ENCODE results near the gene C2orf15. TPM values are rescaled to one million over a fixed set of nuclear protein-coding genes. Genes with fewer than 3 reads are reported as not detected.

C2orf15 gene
- polyA plus RNA-seq (2013, experiment 1 of 2) = 1.8 TPM
- polyA plus RNA-seq (2013, experiment 2 of 2) = 1.6 TPM

GRCh38 chr2:99141110-99142108 lies at the start of gene C2orf15:
Gene C2orf15 (plus strand): TSS chr2:99141707. CDS start chr2:99150559, 8,852 bp downstream.
- Histone ChIP-seq H3K79me2 (ENCODE audit: control insufficient read depth, insufficient read depth, low read length) (no peaks in the 10 kb centered on the region), H2AK5ac (ENCODE audit: low read length) (no peak within 1 kb of the TSS), H2BK120ac (ENCODE audit: low read depth, low read length) (no peak within 1 kb of the TSS), H3K4me2 (ENCODE audit: low read length) (peak within 1 kb of the TSS; percentile 66), H3K9ac (ENCODE audit: low read length) (peak within 1 kb of the TSS; percentile 78), H3K4ac (ENCODE audit: low read depth, low read length) (no peak within 1 kb of the TSS), H3K36me3 (ENCODE audit: control insufficient read depth, insufficient read depth, low read length) (no peaks in the 10 kb centered on the region), H3K4me3 (ENCODE audit: low read length) (peak within 1 kb of the TSS; percentile 70), H2BK15ac (replicated peaks; ENCODE audit: low read depth) (no peak within 1 kb of the TSS), H3K27me3 (ENCODE audit: insufficient read depth, low read length, poor library complexity) (no peaks in the 10 kb centered on the region), H2BK5ac (ENCODE audit: low read length) (no peak within 1 kb of the TSS), H3K27ac (ENCODE audit: low read depth, low read length) (peak within 1 kb of the TSS; percentile 45), H3K79me1 (ENCODE audit: low read length) (no peaks in the 10 kb centered on the region), H3K4me1 (ENCODE audit: control insufficient read depth, low read depth, low read length) (no peaks in the 10 kb centered on the region), H3K23ac (ENCODE audit: low read length) (no peak within 1 kb of the TSS), H3K56ac (ENCODE audit: low read length) (peak within 1 kb of the TSS; percentile 90), H4K8ac (ENCODE audit: low read depth, low read length) (no peak within 1 kb of the TSS), H4K5ac (ENCODE audit: low read length) (no peak within 1 kb of the TSS), H3K18ac (ENCODE audit: low read length) (no peak within 1 kb of the TSS)
- WGBS (ENCODE audit: extremely low coverage, insufficient coverage, low lambda C conversion rate) = no CpG with 5 or more reads among the region's 84 CpGs
- peak; percentile 96 for DNase-seq

- H3K4me3 ChIP-seq (ENCODE audit: low read length) = no peak overlapping the region
- H2BK5ac ChIP-seq (ENCODE audit: low read length) = no peak overlapping the region
- H3K79me2 ChIP-seq (ENCODE audit: control insufficient read depth, insufficient read depth, low read length) = no peaks in the 10 kb centered on the region
- H2AK5ac ChIP-seq (ENCODE audit: low read length) = no peak overlapping the region
- H3K18ac ChIP-seq (ENCODE audit: low read length) = no peak overlapping the region
- H3K4ac ChIP-seq (ENCODE audit: low read depth, low read length) = no peak overlapping the region
- no peak overlapping the region for H4K8ac ChIP-seq (ENCODE audit: low read depth, low read length)
- H3K79me1 ChIP-seq (ENCODE audit: low read length) = no peaks in the 10 kb centered on the region
- H3K27me3 ChIP-seq (ENCODE audit: insufficient read depth, low read length, poor library complexity) = no peaks in the 10 kb centered on the region
- no peak overlapping the region for H3K56ac ChIP-seq (ENCODE audit: low read length)
- DNase-seq = no peak
- H3K4me2 ChIP-seq (ENCODE audit: low read length) = no peak overlapping the region
- no peaks in the 10 kb centered on the region for H3K36me3 ChIP-seq (ENCODE audit: control insufficient read depth, insufficient read depth, low read length)
- WGBS (ENCODE audit: extremely low coverage, insufficient coverage, low lambda C conversion rate) = no CpG with 5 or more reads among the region's 1 CpG
- H3K23ac ChIP-seq (ENCODE audit: low read length) = no peak overlapping the region
- H2BK120ac ChIP-seq (ENCODE audit: low read depth, low read length) = no peak overlapping the region
- no peak overlapping the region for H3K27ac ChIP-seq (ENCODE audit: low read depth, low read length)
- H4K5ac ChIP-seq (ENCODE audit: low read length) = no peak overlapping the region
- H2BK15ac ChIP-seq (replicated peaks; ENCODE audit: low read depth) = no peak overlapping the region
- no peaks in the 10 kb centered on the region for H3K4me1 ChIP-seq (ENCODE audit: control insufficient read depth, low read depth, low read length)
- H3K9ac ChIP-seq (ENCODE audit: low read length) = no peak overlapping the region
Observed at GRCh38 chr2:99096728-99097127, 44.8 kb upstream of the C2orf15 start.

GRCh38 chr2:99101697-99102096 lies 39.8 kb upstream of the C2orf15 start:
- Histone ChIP-seq H3K4me2 (ENCODE audit: low read length) (no peak overlapping the region), H3K23ac (ENCODE audit: low read length) (no peak overlapping the region), H3K79me2 (ENCODE audit: control insufficient read depth, insufficient read depth, low read length) (no peaks in the 10 kb centered on the region), H2BK15ac (replicated peaks; ENCODE audit: low read depth) (no peak overlapping the region), H2BK5ac (ENCODE audit: low read length) (no peak overlapping the region), H3K56ac (ENCODE audit: low read length) (no peak overlapping the region), H3K36me3 (ENCODE audit: control insufficient read depth, insufficient read depth, low read length) (no peaks in the 10 kb centered on the region), H3K79me1 (ENCODE audit: low read length) (no peaks in the 10 kb centered on the region), H2AK5ac (ENCODE audit: low read length) (no peak overlapping the region), H3K4me3 (ENCODE audit: low read length) (no peak overlapping the region), H3K4ac (ENCODE audit: low read depth, low read length) (no peak overlapping the region), H4K8ac (ENCODE audit: low read depth, low read length) (no peak overlapping the region), H3K27ac (ENCODE audit: low read depth, low read length) (no peak overlapping the region), H2BK120ac (ENCODE audit: low read depth, low read length) (no peak overlapping the region), H3K9ac (ENCODE audit: low read length) (no peak overlapping the region), H3K27me3 (ENCODE audit: insufficient read depth, low read length, poor library complexity) (no peaks in the 10 kb centered on the region), H4K5ac (ENCODE audit: low read length) (no peak overlapping the region), H3K18ac (ENCODE audit: low read length) (no peak overlapping the region), H3K4me1 (ENCODE audit: control insufficient read depth, low read depth, low read length) (no peaks in the 10 kb centered on the region)
- no CpG with 5 or more reads among the region's 3 CpGs for WGBS (ENCODE audit: extremely low coverage, insufficient coverage, low lambda C conversion rate)
- no peak for DNase-seq

GRCh38 chr2:99104006-99104405 lies 37.5 kb upstream of the C2orf15 start:
- Histone ChIP-seq H3K23ac (ENCODE audit: low read length) (no peak overlapping the region), H3K4me2 (ENCODE audit: low read length) (no peak overlapping the region), H4K5ac (ENCODE audit: low read length) (no peak overlapping the region), H3K79me1 (ENCODE audit: low read length) (no peaks in the 10 kb centered on the region), H2AK5ac (ENCODE audit: low read length) (no peak overlapping the region), H3K56ac (ENCODE audit: low read length) (no peak overlapping the region), H3K79me2 (ENCODE audit: control insufficient read depth, insufficient read depth, low read length) (no peaks in the 10 kb centered on the region), H3K27ac (ENCODE audit: low read depth, low read length) (no peak overlapping the region), H3K9ac (ENCODE audit: low read length) (no peak overlapping the region), H4K8ac (ENCODE audit: low read depth, low read length) (no peak overlapping the region), H2BK120ac (ENCODE audit: low read depth, low read length) (no peak overlapping the region), H3K18ac (ENCODE audit: low read length) (no peak overlapping the region), H3K4me1 (ENCODE audit: control insufficient read depth, low read depth, low read length) (no peaks in the 10 kb centered on the region), H3K27me3 (ENCODE audit: insufficient read depth, low read length, poor library complexity) (no peaks in the 10 kb centered on the region), H3K4ac (ENCODE audit: low read depth, low read length) (no peak overlapping the region), H3K4me3 (ENCODE audit: low read length) (no peak overlapping the region), H2BK5ac (ENCODE audit: low read length) (no peak overlapping the region), H3K36me3 (ENCODE audit: control insufficient read depth, insufficient read depth, low read length) (no peaks in the 10 kb centered on the region), H2BK15ac (replicated peaks; ENCODE audit: low read depth) (no peak overlapping the region)
- WGBS (ENCODE audit: extremely low coverage, insufficient coverage, low lambda C conversion rate) = no CpG with 5 or more reads among the region's 2 CpGs
- no peak for DNase-seq

DNA sequence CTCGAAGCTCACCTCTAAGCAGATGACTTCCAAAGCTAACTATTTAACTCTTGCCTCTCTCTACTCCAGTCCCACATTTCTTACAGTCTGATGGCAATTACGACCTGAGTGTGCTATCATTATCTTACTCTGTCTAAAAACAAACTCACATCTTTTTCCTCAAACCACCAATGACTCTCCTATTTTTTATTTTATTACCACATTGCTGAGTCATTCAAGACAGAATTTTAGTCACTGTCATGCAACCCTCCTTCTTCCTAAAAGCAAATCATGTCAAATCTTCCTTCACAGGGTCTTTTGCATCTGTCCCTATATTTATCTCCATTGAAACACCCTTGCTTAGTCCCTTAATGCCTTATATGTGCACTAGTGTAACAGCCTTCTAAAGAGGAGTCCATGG lies 34.6 kb upstream of the C2orf15 start:
- no peaks in the 10 kb centered on the region for H3K36me3 ChIP-seq (ENCODE audit: control insufficient read depth, insufficient read depth, low read length)
- H3K4me2 ChIP-seq (ENCODE audit: low read length) = no peak overlapping the region
- no peak overlapping the region for H2AK5ac ChIP-seq (ENCODE audit: low read length)
- no peak overlapping the region for H3K27ac ChIP-seq (ENCODE audit: low read depth, low read length)
- no peak overlapping the region for H3K18ac ChIP-seq (ENCODE audit: low read length)
- no peak overlapping the region for H2BK15ac ChIP-seq (replicated peaks; ENCODE audit: low read depth)
- H3K9ac ChIP-seq (ENCODE audit: low read length) = no peak overlapping the region
- H2BK5ac ChIP-seq (ENCODE audit: low read length) = no peak overlapping the region
- H3K4me3 ChIP-seq (ENCODE audit: low read length) = no peak overlapping the region
- H3K4me1 ChIP-seq (ENCODE audit: control insufficient read depth, low read depth, low read length) = no peaks in the 10 kb centered on the region
- no peak overlapping the region for H3K4ac ChIP-seq (ENCODE audit: low read depth, low read length)
- H3K56ac ChIP-seq (ENCODE audit: low read length) = no peak overlapping the region
- DNase-seq = no peak
- WGBS (ENCODE audit: extremely low coverage, insufficient coverage, low lambda C conversion rate) = no CpG with 5 or more reads among the region's 2 CpGs
- H4K8ac ChIP-seq (ENCODE audit: low read depth, low read length) = peak overlapping the region; percentile 56
- no peak overlapping the region for H2BK120ac ChIP-seq (ENCODE audit: low read depth, low read length)
- no peaks in the 10 kb centered on the region for H3K79me2 ChIP-seq (ENCODE audit: control insufficient read depth, insufficient read depth, low read length)
- no peaks in the 10 kb centered on the region for H3K27me3 ChIP-seq (ENCODE audit: insufficient read depth, low read length, poor library complexity)
- no peak overlapping the region for H3K23ac ChIP-seq (ENCODE audit: low read length)
- no peaks in the 10 kb centered on the region for H3K79me1 ChIP-seq (ENCODE audit: low read length)
- H4K5ac ChIP-seq (ENCODE audit: low read length) = no peak overlapping the region
